ENCODE measurements around the gene PXMP2.

The PXMP2 gene

DNA sequence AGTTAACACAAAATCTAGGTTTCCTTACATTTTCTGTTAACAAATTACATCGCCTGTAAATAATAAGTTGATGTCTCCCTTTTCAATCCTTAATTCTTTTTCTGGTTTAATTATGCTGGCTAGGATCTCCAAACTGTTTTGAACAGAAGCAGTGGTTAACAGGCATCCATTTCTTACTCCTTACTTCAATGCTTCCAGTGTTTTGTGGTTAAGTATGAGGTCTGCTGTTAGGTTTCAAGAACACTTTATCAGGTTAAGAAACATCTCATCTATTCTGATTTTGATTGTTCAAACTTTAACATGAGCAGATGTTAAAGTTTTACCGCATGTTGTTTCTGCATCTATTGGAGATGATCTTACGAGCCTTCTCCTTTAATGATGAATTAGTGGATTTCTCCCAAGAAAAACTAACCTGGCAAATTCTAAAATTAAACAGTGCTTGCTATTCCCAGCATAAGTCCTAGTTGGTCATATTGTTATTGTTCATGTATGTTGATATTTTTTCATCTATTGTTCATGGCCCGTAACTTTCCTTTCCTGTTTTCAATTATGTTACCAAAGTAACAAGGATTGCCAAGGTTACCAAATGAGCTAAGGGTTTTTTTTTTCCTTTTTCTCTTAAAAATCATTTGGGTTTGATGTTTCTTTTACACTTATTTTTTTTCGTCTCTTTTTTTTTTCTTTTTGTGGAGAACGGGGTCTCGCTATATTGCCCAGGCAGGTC is 33.7 kb upstream of the PXMP2 start:
- H3K4me1 Mint-ChIP-seq = no peaks in the 10 kb centered on the region
- no peaks in the 10 kb centered on the region for H3K9me3 Mint-ChIP-seq
- no peak overlapping the region for H3K4me3 Mint-ChIP-seq
- ATAC-seq (no peak), DNase-seq (no peak)
- no peaks in the 10 kb centered on the region for H3K27me3 Mint-ChIP-seq
- no peak overlapping the region for H3K27ac Mint-ChIP-seq

DNA sequence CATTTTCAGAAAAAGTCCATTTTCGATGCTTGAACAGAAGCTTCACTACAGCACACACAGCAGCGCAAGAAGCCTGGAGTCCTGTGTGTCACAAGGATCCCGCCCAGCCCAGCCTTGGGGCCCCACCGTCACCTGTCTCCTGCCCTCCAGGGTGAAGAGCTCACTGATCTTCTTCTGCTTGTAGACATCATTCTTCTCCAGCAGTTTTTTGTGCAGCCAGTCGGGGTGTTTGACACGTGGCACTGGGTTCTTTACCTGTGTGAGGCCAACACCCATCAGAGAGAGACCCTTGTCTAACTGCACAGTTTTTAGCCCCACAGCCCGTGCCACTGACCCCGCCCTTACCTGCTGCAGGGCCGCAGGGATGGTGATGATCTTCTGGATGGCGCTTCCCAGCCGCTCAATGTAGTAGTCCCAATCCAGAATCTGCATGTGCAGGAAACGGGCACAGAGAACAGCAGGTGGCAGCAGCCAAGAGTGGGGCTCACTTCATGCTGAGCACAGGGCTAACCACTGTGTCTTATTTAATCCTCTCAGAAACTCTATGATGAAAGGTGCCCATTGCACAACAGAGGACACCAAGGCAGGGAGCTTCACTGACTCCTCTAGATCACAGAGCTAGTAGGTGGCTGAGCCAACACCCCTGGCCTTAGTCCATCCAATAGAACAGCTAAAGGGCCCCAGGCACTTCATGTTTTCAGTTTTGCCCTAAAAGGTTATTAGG is 30.2 kb upstream of the PXMP2 start:
- no peaks in the 10 kb centered on the region for H3K9me3 Mint-ChIP-seq
- no peak overlapping the region for H3K27ac Mint-ChIP-seq
- H3K27me3 Mint-ChIP-seq = no peaks in the 10 kb centered on the region
- peaks cover 9% of the 10 kb centered on the region for H3K4me1 Mint-ChIP-seq
- ATAC-seq (no peak), DNase-seq (no peak)
- no peak overlapping the region for H3K4me3 Mint-ChIP-seq

DNA sequence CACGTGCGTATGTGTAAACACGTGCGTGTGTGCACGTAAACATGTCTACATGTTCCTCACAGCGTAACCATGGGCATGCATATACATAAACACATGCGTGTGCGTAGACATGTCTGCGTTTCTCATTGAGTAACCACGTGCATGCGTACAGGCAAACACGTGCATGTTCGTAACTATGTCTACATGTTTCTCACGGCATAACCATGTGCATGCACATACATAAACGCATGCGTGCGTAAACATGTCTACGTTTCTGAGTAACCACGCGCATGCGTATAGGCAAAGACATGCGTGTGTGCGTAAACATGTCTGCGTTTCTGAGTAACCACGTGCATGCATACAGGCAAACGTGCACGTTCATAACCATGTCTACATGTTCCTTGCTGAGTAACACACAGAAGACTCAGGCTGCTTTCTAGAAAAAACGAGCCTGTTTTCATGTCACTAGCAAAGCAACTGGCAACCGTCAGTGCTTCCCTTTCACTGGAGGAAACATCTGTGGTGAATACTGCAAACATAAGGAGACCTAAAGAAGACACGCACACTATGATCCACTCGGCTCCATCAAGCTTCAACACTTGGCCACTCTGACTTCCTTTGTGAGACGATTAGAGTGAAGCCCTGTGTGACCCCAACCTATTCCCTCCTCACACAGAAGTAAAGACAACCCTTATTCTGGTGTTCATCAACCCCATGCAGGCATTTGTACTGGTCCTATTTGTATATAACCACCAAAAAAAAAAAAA is 29.1 kb upstream of the PXMP2 start:
- Mint-ChIP-seq H3K9me3 (no peaks in the 10 kb centered on the region), H3K27ac (no peak overlapping the region)

DNA sequence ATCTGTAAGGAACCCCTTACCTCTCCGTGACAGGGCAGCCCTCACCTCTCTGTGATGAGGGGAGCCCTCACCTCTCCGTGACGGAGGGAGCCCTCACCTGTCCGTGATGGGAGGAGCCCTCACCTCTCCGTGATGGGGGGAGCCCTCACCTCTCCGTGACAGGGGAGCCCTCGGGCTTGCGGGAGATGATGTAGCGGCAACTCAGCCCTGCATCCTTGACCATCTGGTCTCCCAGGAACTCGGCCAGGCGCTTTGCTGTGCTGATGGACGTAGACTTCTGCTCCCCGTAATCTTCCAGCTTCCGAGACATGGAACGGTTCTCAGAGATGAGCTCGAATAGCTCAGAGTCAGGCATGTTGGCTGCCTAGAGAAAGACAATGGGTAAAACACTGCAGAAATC is 28.2 kb upstream of the PXMP2 start:
- H3K27me3 Mint-ChIP-seq = no peaks in the 10 kb centered on the region
- no peak overlapping the region for H3K27ac Mint-ChIP-seq
- H3K9me3 Mint-ChIP-seq = no peaks in the 10 kb centered on the region
- no peak overlapping the region for H3K4me3 Mint-ChIP-seq
- peaks cover 21% of the 10 kb centered on the region for H3K4me1 Mint-ChIP-seq
- ATAC-seq (no peak), DNase-seq (no peak)

More for the DNA sequence above, 29.1 kb upstream of the PXMP2 start:
- peaks cover 18% of the 10 kb centered on the region for H3K4me1 Mint-ChIP-seq
- DNase-seq (no peak), ATAC-seq (no peak)
- H3K27me3 Mint-ChIP-seq = no peaks in the 10 kb centered on the region
- H3K4me3 Mint-ChIP-seq = no peak overlapping the region

DNA sequence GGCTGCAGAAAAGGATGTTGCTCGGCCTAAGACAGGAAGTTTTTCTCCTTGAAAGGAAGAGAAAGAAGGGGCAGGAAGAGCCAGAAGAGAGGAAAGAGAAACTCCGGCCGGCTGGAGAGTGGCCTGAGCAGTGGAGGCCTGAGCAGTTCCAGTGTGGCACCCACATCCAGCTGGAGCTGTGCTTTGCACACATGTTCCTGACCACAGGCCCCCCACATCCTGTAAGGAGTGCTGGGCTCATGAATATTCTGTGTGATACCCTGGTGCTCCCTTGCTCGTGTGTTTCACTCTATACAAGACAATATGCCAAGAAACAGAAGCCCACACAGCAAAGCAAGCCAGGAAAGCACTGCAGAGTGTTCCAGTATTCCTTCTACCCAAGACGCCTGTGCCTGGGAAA is 27.3 kb upstream of the PXMP2 start:
- Mint-ChIP-seq H3K4me3 (no peak overlapping the region), H3K27me3 (no peaks in the 10 kb centered on the region), H3K27ac (no peak overlapping the region), H3K4me1 (peaks cover 21% of the 10 kb centered on the region), H3K9me3 (no peaks in the 10 kb centered on the region)
- DNase-seq (no peak), ATAC-seq (no peak)

DNA sequence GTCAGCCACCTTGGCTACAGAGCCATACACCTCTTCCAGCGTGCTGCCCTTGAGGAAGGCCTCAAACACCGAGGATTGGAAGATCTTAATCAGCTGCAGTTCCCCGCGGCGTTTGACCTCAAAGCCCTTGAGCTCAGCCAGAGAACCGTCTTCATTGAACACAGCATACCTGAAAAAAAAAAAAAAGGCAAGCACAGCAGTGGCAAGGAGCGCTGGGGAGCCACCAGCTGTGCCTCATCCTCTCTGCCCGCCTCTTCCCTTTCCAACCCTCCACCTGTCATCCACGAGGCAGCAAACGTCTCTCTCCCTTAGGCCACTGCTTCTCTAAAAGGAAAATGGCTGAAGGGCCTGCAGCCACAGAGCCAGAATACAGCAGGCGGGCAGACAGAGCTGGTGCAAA is 26.4 kb upstream of the PXMP2 start:
- no peaks in the 10 kb centered on the region for H3K9me3 Mint-ChIP-seq
- no peaks in the 10 kb centered on the region for H3K27me3 Mint-ChIP-seq
- H3K4me1 Mint-ChIP-seq = peaks cover 21% of the 10 kb centered on the region
- ATAC-seq (no peak), DNase-seq (no peak)
- H3K4me3 Mint-ChIP-seq = no peak overlapping the region
- H3K27ac Mint-ChIP-seq = no peak overlapping the region

DNA sequence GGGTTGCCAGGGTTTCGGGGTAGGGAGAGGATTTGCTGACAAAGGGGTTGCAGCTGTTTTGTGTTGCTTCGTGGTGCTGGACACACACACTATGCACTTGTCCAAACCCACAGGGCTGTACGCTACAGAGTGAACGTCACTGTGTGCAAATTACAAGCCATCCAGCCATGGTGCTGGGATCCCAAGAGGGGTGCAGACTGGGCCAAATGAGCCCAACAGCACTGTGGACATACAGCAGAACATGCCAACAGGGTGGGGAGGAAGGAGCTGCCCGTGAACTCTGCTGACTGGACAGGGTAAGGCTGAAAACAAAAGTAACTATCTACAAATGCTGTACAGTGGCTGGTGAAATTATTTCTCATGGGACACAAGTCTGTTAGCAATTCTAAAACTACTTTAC is 25.4 kb upstream of the PXMP2 start:
- DNase-seq = no peak
- Mint-ChIP-seq H3K9me3 (no peaks in the 10 kb centered on the region), H3K4me3 (no peak overlapping the region), H3K4me1 (peaks cover 21% of the 10 kb centered on the region), H3K27me3 (no peaks in the 10 kb centered on the region), H3K27ac (no peak overlapping the region)
- ATAC-seq = no peak

DNA sequence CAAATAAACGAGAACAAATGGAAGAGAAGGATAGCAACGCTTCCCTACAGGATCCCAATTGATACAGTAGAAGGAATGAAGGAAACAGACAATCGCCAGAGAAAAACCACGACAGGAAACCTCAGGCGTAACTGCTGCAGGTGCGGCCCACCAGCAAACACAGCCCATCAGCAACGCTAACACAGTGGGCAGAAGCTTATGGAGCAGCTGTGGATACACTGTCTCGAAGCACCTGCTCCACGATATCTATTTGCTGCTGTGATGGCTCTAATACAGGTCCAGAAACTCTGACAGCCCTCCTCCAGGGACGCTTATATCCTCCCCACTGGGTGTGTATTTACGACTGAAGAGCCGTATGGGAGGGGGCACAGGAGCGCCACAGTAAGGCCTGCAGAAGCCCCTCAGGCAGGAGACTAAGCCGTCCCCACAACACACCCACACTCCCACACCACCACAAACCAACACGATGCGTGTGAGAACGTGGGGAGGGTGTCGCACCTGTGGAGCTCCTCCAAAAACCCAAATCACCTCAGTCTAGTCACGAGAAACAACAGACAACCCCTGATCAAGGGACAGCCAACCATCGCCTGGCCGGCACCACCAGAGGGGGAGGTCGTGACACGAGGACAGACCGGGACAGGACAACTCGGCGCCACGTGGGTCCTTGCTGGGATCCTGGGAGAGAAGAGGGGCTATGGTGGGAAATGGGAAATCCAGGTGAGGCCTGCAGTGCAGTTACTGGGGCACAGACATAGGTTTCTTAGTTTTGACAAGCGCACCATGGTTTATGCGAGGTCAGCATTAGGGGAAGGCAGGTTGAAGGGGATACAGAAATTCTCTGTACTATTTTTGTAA is 24.3 kb upstream of the PXMP2 start:
- ATAC-seq (no peak), DNase-seq (no peak)
- peaks cover 21% of the 10 kb centered on the region for H3K4me1 Mint-ChIP-seq
- H3K27ac Mint-ChIP-seq = peak overlapping the region in 1 of 2 donors; percentile 93
- H3K4me3 Mint-ChIP-seq = no peak overlapping the region
- no peaks in the 10 kb centered on the region for H3K9me3 Mint-ChIP-seq
- H3K27me3 Mint-ChIP-seq = no peaks in the 10 kb centered on the region

DNA sequence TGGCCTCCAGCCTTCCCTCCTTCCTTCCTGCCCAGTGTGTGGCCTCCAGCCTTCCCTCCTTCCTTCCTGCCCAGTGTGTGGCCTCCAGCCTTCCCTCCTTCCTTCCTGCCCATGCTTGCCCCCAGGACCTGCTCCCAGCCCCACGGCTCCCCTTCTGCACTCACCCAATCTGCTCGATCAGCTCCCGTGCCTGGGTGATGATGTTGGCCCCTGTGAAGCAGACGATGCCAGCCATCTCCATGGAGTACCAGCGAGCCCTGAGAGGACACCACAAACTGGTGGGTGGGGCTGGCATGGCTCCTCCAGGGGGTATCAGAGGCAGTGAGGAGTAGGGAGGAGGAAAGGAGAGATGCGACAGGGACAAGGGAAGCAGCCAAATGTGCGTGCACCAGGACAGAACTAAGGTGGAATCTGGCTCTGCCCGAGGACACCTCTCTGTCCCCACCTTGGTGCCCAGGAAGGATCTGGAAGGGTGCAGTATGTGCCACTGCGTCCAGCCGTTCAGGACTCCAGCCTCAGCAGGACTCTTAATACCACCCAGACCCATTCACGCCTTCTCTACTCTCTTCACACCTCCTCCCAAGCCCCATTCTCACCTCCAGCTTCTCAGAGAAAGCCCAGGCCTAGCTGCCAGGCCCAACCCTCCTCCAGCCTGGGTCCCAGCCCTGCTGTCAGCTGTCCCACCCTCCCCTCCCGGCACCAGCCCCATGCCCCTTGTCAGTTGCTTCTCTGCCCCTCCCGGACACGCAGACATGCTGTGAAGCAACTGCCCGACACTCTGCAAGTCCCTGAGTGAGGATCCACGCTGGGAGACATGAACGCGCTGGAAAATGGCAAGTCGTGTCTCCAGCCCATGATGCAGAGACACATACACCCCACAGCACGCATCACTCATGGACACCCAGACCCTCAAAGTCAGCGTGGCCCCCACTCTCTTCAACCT is 22.9 kb upstream of the PXMP2 start:
- H3K27ac Mint-ChIP-seq = peak overlapping the region in 1 of 2 donors; percentile 58
- no peaks in the 10 kb centered on the region for H3K9me3 Mint-ChIP-seq
- ATAC-seq (no peak), DNase-seq (no peak)
- no peak overlapping the region for H3K4me3 Mint-ChIP-seq
- peaks cover 21% of the 10 kb centered on the region for H3K4me1 Mint-ChIP-seq
- H3K27me3 Mint-ChIP-seq = no peaks in the 10 kb centered on the region

DNA sequence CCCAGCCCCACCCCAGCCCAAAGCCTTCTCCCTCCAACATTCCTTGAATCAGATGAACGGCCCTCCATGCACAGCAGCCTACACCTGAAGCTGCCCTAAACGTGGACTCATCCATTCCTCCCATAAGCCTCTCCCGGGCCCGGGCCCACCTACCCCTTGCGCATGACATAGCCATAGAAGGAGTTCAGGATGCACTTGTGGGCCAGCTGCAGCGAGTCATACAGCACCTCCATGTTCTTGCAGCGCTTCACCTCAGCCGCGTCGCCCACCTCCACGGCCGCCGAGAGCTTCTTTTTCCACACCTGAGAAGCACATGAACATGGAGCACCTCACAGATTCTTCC is 22.3 kb upstream of the PXMP2 start:
- Mint-ChIP-seq H3K9me3 (no peaks in the 10 kb centered on the region), H3K4me1 (peaks cover 21% of the 10 kb centered on the region), H3K4me3 (no peak overlapping the region), H3K27me3 (no peaks in the 10 kb centered on the region), H3K27ac (no peak overlapping the region)
- DNase-seq = no peak
- ATAC-seq = no peak

DNA sequence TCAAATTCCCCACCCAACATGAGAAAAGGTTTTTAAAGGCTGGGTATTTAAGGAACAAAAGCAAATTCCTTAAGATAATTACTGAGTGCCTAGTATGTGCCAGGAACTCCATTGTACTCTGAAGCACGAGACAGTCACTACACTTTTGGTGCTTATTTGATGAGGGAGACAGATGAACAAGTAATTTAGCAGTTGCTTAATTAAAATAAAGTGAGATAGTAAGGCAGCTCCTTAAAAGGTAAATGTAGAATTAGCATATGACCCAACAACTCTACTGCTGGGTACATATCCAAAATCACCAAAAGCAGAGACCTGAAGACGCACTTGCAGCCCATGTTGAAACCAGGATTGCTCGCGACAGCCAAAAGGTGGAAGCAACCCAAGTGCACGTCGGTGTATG is 21.6 kb upstream of the PXMP2 start:
- ATAC-seq (no peak), DNase-seq (no peak)
- H3K27ac Mint-ChIP-seq = no peak overlapping the region
- H3K4me1 Mint-ChIP-seq = peaks cover 18% of the 10 kb centered on the region
- H3K27me3 Mint-ChIP-seq = no peaks in the 10 kb centered on the region
- H3K4me3 Mint-ChIP-seq = no peak overlapping the region
- no peaks in the 10 kb centered on the region for H3K9me3 Mint-ChIP-seq

DNA sequence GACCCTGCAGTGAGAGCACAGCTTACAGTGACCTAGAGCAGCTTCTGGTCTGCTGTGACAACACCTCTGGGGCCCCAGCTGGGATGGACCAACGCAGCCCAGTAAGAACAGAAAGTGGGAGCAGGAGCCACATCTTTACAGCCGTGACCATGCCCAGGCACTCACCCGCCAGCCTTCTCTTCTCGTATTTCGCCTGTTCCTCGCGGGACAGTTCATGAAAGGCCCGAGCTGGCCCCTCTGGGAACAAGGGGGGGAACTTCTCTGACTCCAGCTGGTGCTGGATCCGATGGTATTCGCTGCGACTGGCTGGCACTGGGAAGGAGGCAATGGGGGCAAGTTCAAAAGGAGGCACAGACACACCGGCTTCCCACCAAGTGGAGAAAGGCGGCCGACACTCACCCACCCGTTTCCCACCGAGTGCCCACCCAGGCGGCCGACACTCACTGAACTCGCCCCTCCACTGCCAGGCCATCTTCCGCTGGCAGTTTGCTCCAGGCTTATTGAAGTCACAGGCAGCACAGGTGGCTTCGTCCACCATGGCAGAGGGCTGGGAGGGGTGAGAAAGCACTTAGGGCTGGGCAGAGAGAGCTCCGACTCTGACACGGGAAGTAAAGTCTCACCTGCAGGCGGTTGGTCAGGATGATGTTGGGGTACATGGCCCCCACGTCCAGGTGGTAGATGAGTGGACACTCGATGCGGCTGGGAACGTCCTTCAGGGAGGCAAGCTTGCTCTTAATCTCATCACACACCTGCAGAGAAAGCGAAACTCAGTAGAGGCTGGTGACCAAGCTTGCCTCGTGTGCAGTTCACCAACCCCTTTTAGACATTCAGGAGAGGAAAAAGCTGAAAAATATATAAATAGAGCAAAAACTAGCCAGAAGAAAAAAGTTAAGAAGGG is 18.9 kb upstream of the PXMP2 start:
- Mint-ChIP-seq H3K9me3 (no peaks in the 10 kb centered on the region), H3K4me1 (peaks cover 2% of the 10 kb centered on the region), H3K27me3 (no peaks in the 10 kb centered on the region), H3K27ac (no peak overlapping the region), H3K4me3 (no peak overlapping the region)
- DNase-seq (no peak), ATAC-seq (no peak)

DNA sequence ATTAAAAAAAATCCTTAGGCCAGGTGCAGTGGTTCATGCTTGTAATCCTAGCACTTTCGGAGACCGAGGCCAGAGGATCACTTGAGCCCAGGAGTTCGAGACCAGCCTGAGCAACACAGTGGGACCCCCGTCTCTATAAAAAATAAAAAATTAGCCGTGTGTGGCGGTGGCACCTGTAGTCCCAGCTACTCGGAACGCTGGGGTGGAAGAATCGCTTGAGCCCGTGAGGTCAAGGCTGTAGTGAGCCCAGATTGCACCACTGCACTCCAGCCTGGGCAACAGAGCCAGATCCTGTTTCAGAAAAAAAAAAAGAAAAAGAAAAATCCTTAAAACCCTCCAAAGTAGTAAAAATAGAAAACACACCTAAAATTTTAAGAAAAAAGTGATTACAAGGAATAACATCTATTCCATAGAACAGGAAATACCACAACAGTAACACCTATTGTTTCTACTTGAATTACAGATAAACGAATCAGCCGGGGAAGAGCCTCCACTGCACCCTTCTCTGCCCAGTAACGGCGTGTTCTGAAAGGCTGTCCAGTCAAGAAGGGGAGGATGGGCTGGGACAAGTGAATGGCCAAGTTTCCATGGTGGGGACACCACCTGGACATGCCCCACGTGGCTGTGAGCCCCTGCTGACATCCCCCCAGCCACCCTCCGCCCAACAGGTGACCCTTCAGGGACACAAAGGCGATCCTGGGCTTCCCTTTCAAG is 18.1 kb upstream of the PXMP2 start:
- no peaks in the 10 kb centered on the region for H3K27me3 Mint-ChIP-seq
- H3K4me1 Mint-ChIP-seq = no peaks in the 10 kb centered on the region
- no peak overlapping the region for H3K4me3 Mint-ChIP-seq
- DNase-seq (no peak), ATAC-seq (no peak)
- peak overlapping the region in 1 of 2 donors; percentile 12 for H3K27ac Mint-ChIP-seq
- H3K9me3 Mint-ChIP-seq = no peaks in the 10 kb centered on the region
